Measurements from ENCODE around the gene FLCN. TPM values are rescaled to one million over a fixed set of nuclear protein-coding genes. Genes with fewer than 3 reads are reported as not detected.
A peak's percentile ranks its signal among the peaks of the same experiment; 100 is the strongest.

Gene FLCN
- 12.3 to 19.6 TPM (median 12.5 TPM) in 3 replicates for polyA plus RNA-seq
- 21.6 TPM for polyA plus RNA-seq (2011; ENCODE audit: low read depth)
- polyA plus RNA-seq (2011; cell fraction: cytosol; rRNA removed): 7.5 and 8.1 TPM in 2 replicates
- 38.6 and 40.9 TPM in 2 replicates for polyA plus RNA-seq (2011; cell fraction: nucleus; rRNA removed)
- 18.7 and 31.7 TPM in 2 replicates for polyA plus RNA-seq (2012; ENCODE audit: low replicate concordance)
- polyA minus RNA-seq: 28.9 to 44.4 TPM (median 40.8 TPM) in 3 replicates
- 26.7 TPM for polyA minus RNA-seq (2011; cell fraction: cytosol; rRNA and poly(A)+ RNA removed)
- 36.8 and 46.0 TPM in 2 replicates for polyA minus RNA-seq (2011; cell fraction: nucleus; rRNA and poly(A)+ RNA removed)

DNA sequence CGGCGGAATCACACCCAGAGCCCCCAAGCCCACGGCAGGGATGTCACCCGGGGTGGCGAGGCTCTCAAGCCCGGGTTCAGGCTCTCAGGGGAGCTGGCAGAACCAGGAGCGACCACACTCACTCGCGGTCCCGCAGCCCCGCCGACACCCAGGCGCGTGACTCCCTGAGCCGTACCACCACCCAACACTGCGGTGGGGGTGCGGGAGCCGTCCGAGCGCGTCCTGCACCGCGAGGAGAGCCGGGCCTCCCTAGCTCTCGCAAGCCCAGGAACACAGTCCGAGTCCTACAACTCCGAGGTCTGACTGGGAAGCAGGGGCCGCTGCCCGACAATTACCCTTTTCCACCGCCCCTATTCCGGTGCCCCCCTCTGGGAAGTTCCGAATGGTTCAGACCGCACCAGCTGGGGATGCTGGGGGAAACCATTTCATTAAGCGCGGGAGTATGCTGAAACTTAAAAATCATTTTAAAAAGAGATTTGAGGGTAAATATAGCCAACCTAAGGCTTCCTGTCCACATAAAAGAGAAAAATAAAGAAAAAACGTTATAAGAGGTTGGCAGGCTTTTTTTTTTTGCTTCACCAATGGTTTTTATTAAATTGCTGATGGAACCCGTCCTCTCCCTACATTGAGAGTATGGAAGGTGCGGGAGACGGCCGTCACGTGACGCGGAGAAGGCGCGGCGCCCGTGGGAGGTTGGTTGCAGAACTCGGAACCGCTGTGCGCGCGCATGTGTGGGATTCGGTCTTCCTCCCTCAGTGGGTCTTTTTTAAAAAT, at the start of gene FLCN:
FLCN (minus strand) TSS at position 143 of the 774 bp plus-strand sequence. CDS start 9,031 bp downstream, outside the sequence.
- Histone ChIP-seq H3K27ac (ENCODE audit: control insufficient read depth, insufficient read depth, low read length) (peak within 1 kb of the TSS; percentile 99), H3K4me2 (ENCODE audit: control insufficient read depth, extremely low read depth, insufficient read depth, low read depth, low read length) (peak within 1 kb of the TSS; percentile 77), H4K20me1 (ENCODE audit: control insufficient read depth, extremely low read depth, insufficient read depth, low read length) (peaks cover 4% of the 10 kb centered on the region), H3K9ac (ENCODE audit: control insufficient read depth, extremely low read depth, insufficient read depth, low read length) (peak within 1 kb of the TSS; percentile 100), H3K27me3 (ENCODE audit: control insufficient read depth, extremely low read depth, insufficient read depth, low read length) (no peaks in the 10 kb centered on the region), H3K79me2 (ENCODE audit: control insufficient read depth, insufficient read depth, low read length) (peaks cover 35% of the 10 kb centered on the region), H3K36me3 (ENCODE audit: control insufficient read depth in 2 of 2, extremely low read depth in 1 of 2, insufficient read depth in 2 of 2, low read length in 2 of 2) (peaks cover 0 to 7% of the 10 kb centered on the region in 2 experiments), H3K4me3 (ENCODE audit: control insufficient read depth in 2 of 3, extremely low read depth in 1 of 3, insufficient read depth in 2 of 3, low read depth in 1 of 3, low read length in 3 of 3) (peak within 1 kb of the TSS; percentile 76 to 97 (median 92)), H3K9me1 (ENCODE audit: control insufficient read depth, extremely low read depth, insufficient read depth, low read length) (no peaks in the 10 kb centered on the region), H2AFZ (ENCODE audit: control insufficient read depth, low read length) (peak within 1 kb of the TSS; percentile 99), H3K9me3 (ENCODE audit: control insufficient read depth, low read depth, low read length) (no peaks in the 10 kb centered on the region), H3K4me1 (ENCODE audit: control insufficient read depth, extremely low read depth, insufficient read depth, low read length) (peaks cover 15% of the 10 kb centered on the region)
- FAIRE-seq (no peak), DNase-seq (ENCODE audit: low read depth, low spot score) (no peak)
- no peak for TF ChIP-seq CTCF (optimal IDR thresholded peaks at IDR 0.05 in 1 of 3, IDR thresholded peaks at IDR 0.05 in 1 of 3, conservative IDR thresholded peaks at IDR 0.05 in 1 of 3; ENCODE audit: extremely low read depth in 1 of 3, insufficient read depth in 2 of 3, low read length in 3 of 3)
- TF ChIP-seq EZH2 (IDR thresholded peaks at IDR 0.05; ENCODE audit: low read length): no peak
- dilution Hi-C loops (cut with MboI; ENCODE audit: extremely low pct_ligation_motif_present, low sequenced_read_pairs): no loop called here

DNA sequence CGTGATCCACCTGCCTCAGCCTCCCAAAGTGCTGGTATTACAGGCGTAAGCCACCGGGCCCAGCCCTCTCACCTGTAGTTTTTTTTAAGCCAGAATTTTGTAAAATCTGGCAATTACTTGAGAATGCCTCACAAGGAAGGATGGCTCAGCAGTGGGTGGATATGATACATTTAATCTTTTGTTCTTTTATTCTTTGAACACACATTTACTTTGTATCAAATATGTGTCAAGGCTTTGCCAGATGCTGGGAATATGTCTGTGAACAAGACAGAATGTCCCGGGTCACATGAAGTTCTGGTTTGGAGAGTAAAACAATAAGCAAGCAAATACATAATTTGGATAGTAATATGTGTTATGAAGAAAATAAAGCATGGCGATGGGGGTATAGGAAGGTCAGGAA, 49.0 kb upstream of the FLCN start:
- no peak overlapping the region for H2AFZ ChIP-seq (ENCODE audit: control insufficient read depth, low read length)
- no peaks in the 10 kb centered on the region for H3K9me1 ChIP-seq (ENCODE audit: control insufficient read depth, extremely low read depth, insufficient read depth, low read length)
- TF ChIP-seq EZH2 (IDR thresholded peaks at IDR 0.05; ENCODE audit: low read length) (no peak), CTCF (optimal IDR thresholded peaks at IDR 0.05 in 1 of 3, IDR thresholded peaks at IDR 0.05 in 1 of 3, conservative IDR thresholded peaks at IDR 0.05 in 1 of 3; ENCODE audit: extremely low read depth in 1 of 3, insufficient read depth in 2 of 3, low read length in 3 of 3) (no peak)
- DNase-seq (ENCODE audit: low read depth, low spot score) (no peak), FAIRE-seq (no peak)
- no peak overlapping the region for H3K27ac ChIP-seq (ENCODE audit: control insufficient read depth, insufficient read depth, low read length)
- H3K4me2 ChIP-seq (ENCODE audit: control insufficient read depth, extremely low read depth, insufficient read depth, low read depth, low read length): no peak overlapping the region
- no peak overlapping the region for H3K9ac ChIP-seq (ENCODE audit: control insufficient read depth, extremely low read depth, insufficient read depth, low read length)
- H3K9me3 ChIP-seq (ENCODE audit: control insufficient read depth, low read depth, low read length): no peaks in the 10 kb centered on the region
- H3K4me3 ChIP-seq (ENCODE audit: control insufficient read depth in 2 of 3, extremely low read depth in 1 of 3, insufficient read depth in 2 of 3, low read depth in 1 of 3, low read length in 3 of 3): no peak overlapping the region
- peaks cover 6% of the 10 kb centered on the region for H3K4me1 ChIP-seq (ENCODE audit: control insufficient read depth, extremely low read depth, insufficient read depth, low read length)
- no peaks in the 10 kb centered on the region for H4K20me1 ChIP-seq (ENCODE audit: control insufficient read depth, extremely low read depth, insufficient read depth, low read length)
- no peaks in the 10 kb centered on the region for H3K79me2 ChIP-seq (ENCODE audit: control insufficient read depth, insufficient read depth, low read length)
- no peaks in the 10 kb centered on the region for H3K36me3 ChIP-seq (ENCODE audit: control insufficient read depth in 2 of 2, extremely low read depth in 1 of 2, insufficient read depth in 2 of 2, low read length in 2 of 2)
- dilution Hi-C loops (cut with MboI; ENCODE audit: extremely low pct_ligation_motif_present, low sequenced_read_pairs): no loop called here
- H3K27me3 ChIP-seq (ENCODE audit: control insufficient read depth, extremely low read depth, insufficient read depth, low read length): no peaks in the 10 kb centered on the region

Data from keratinocyte (primary cell).